ENCODE data around the gene AMBP. TPM values are rescaled to one million over a fixed set of nuclear protein-coding genes. Genes with fewer than 3 reads are reported as not detected.
A peak's percentile ranks its signal among the peaks of the same experiment; 100 is the strongest.

The AMBP gene
- total and polyA plus RNA-seq, 2 of the 13 experiments (the other 11 are each of a cell fraction or from before 2014, with no cell fraction given): 1,510 to 2,580 TPM

DNA sequence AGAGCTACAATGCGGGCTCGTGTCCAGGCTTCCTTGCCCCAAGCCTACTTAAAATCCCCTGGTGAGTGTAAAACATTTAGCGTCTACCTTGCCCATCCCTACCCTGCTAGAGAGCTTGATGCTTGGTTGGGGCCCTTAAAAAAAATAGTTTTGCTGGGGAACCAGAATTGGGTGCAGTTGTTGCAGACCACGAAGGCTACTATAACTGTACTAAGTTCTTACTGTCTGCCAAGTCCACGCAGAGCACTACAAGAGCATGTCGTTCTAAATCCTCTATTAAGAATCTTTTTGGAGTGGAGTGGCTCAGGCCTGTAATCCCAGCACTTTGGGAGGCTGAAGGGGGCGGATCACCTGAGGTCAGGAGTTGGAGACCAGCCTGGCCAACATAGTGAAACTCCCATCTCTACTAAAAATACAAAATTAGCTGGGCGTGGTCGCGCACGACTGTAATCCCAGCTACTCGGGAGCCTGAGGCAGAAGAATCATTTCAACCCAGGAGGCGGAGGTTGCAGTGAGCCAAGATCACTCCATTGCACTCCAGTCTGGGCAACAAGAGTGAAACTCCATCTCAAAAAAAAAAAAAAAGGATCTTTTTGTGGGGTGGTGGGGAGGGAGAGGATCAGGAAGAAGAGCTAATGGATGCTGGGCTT is 4.8 kb upstream of the AMBP start (continued):
- TF ChIP-seq THAP9 (CRISPR knock-in tag; IDR thresholded peaks at IDR 0.05; ENCODE audit: borderline replicate concordance) (peak; percentile 6; the same call in 1 of the 2 replicates), ISL2 (CRISPR knock-in tag; IDR thresholded peaks at IDR 0.05) (0 out of 2 replicates have a peak, but pooled peaks have one; percentile 6), ZBTB10 (CRISPR knock-in tag; IDR thresholded peaks at IDR 0.05; ENCODE audit: borderline replicate concordance) (0 out of 2 replicates have a peak, but pooled peaks have one; percentile 0), SPEN (CRISPR knock-in tag; IDR thresholded peaks at IDR 0.05; ENCODE audit: low read depth) (0 out of 2 replicates have a peak, but pooled peaks have one; percentile 5), GZF1 (CRISPR knock-in tag; IDR thresholded peaks at IDR 0.05) (0 out of 2 replicates have a peak, but pooled peaks have one; percentile 2), NCOA1 (CRISPR knock-in tag; IDR thresholded peaks at IDR 0.05) (0 out of 2 replicates have a peak, but pooled peaks have one; percentile 17)
- TF ChIP-seq, protein P1, sequence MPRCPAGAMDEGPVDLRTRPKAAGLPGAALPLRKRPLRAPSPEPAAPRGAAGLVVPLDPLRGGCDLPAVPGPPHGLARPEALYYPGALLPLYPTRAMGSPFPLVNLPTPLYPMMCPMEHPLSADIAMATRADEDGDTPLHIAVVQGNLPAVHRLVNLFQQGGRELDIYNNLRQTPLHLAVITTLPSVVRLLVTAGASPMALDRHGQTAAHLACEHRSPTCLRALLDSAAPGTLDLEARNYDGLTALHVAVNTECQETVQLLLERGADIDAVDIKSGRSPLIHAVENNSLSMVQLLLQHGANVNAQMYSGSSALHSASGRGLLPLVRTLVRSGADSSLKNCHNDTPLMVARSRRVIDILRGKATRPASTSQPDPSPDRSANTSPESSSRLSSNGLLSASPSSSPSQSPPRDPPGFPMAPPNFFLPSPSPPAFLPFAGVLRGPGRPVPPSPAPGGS (CRISPR knock-in tag; IDR thresholded peaks at IDR 0.05): 0 out of 2 replicates have a peak, but pooled peaks have one; percentile 3
